ENCODE results near the gene FOXL3. TPM values are rescaled to one million over a fixed set of nuclear protein-coding genes. Genes with fewer than 3 reads are reported as not detected.

Gene FOXL3
- total RNA-seq, 1 experiment from 2014 or later: not detected

DNA sequence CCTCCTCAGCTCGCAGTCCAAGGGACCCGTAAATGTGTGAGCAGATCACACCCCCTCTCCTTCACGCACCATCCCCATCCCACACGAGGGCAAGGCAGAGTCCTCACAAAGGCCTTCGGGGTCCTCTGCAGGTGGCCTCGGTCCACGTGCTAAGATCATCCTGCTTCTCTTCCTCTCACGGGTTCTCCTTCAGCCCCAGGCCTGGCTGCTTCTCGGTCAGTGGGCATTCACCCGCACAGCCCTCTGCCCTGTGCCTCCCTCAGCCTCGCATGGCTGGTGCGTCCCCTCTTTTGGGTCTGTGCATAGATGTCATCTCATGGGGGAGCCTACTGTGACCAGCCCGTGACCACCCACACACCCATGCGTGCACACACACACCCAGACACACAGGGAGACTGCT is 17.3 kb upstream of the FOXL3 start:
- Histone ChIP-seq H4K8ac (replicated peaks; ENCODE audit: insufficient read length, low read depth, low read length) (no peak overlapping the region), H2AFZ (ENCODE audit: low read length) (no peak overlapping the region), H2BK5ac (ENCODE audit: insufficient read length, low read length) (no peak overlapping the region), H3K4me1 (ENCODE audit: insufficient read depth, low read length) (no peaks in the 10 kb centered on the region), H3K79me2 (ENCODE audit: insufficient read depth, low read length) (no peaks in the 10 kb centered on the region), H3K18ac (ENCODE audit: insufficient read length, low read depth, low read length) (no peak overlapping the region), H3K4ac (ENCODE audit: low read depth, low read length) (no peak overlapping the region), H3K79me1 (ENCODE audit: insufficient read depth, low read depth, low read length, poor library complexity, severe bottlenecking) (no peaks in the 10 kb centered on the region), H3K4me2 (ENCODE audit: insufficient read depth, insufficient read length, low read length) (no peak overlapping the region), H3K9me3 (ENCODE audit: control insufficient read depth, low read depth, low read length) (peaks cover 14% of the 10 kb centered on the region), H2AK5ac (ENCODE audit: insufficient read length, low read length) (no peak overlapping the region), H3K27ac (ENCODE audit: insufficient read length, low read depth, low read length) (no peak overlapping the region), H2BK12ac (ENCODE audit: insufficient read length, low read depth, low read length) (no peak overlapping the region), H4K5ac (ENCODE audit: insufficient read length, low read depth, low read length) (no peak overlapping the region), H3K56ac (ENCODE audit: insufficient read length, low read depth, low read length) (no peak overlapping the region), H3K23me2 (ENCODE audit: insufficient read length, low read depth, low read length, poor library complexity, severe bottlenecking) (no peaks in the 10 kb centered on the region), H3K27me3 (ENCODE audit: insufficient read depth, low read length) (no peaks in the 10 kb centered on the region), H4K20me1 (ENCODE audit: control insufficient read depth, insufficient read depth, insufficient read length) (no peaks in the 10 kb centered on the region), H3K23ac (ENCODE audit: insufficient read length, low read depth, low read length) (no peak overlapping the region), H2BK15ac (ENCODE audit: low read depth, low read length) (no peak overlapping the region), H2BK120ac (ENCODE audit: low read depth, low read length, poor library complexity, severe bottlenecking) (no peak overlapping the region), H3K9ac (ENCODE audit: extremely low read depth, insufficient read length, low read length) (no peak overlapping the region), H3T11ph (ENCODE audit: low read length) (no peak overlapping the region), H3K14ac (ENCODE audit: insufficient read depth, low read length) (no peak overlapping the region), H4K91ac (ENCODE audit: insufficient read length, low read depth, low read length) (no peak overlapping the region), H2BK20ac (ENCODE audit: low read depth, low read length, poor library complexity, severe bottlenecking) (no peak overlapping the region)
- Mint-ChIP-seq H3K4me1 (no peaks in the 10 kb centered on the region), H3K27ac (no peak overlapping the region), H3K4me3 (no peak overlapping the region), H3K27me3 (ENCODE audit: low read depth) (peaks cover 55% of the 10 kb centered on the region), H3K9me3 (peaks cover 79 to 89% of the 10 kb centered on the region in 2 experiments), H3K36me3 (ENCODE audit: insufficient read depth in 1 of 3, low read depth in 3 of 3) (peaks cover 8 to 22% (median 21%) of the 10 kb centered on the region in 3 experiments)
- no peak for DNase-seq
- TF ChIP-seq, protein P1, sequence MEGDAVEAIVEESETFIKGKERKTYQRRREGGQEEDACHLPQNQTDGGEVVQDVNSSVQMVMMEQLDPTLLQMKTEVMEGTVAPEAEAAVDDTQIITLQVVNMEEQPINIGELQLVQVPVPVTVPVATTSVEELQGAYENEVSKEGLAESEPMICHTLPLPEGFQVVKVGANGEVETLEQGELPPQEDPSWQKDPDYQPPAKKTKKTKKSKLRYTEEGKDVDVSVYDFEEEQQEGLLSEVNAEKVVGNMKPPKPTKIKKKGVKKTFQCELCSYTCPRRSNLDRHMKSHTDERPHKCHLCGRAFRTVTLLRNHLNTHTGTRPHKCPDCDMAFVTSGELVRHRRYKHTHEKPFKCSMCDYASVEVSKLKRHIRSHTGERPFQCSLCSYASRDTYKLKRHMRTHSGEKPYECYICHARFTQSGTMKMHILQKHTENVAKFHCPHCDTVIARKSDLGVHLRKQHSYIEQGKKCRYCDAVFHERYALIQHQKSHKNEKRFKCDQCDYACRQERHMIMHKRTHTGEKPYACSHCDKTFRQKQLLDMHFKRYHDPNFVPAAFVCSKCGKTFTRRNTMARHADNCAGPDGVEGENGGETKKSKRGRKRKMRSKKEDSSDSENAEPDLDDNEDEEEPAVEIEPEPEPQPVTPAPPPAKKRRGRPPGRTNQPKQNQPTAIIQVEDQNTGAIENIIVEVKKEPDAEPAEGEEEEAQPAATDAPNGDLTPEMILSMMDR (conservative IDR thresholded peaks at IDR 0.05): no peak
- no CpG with 5 or more reads among the region's 14 CpGs for WGBS (ENCODE audit: extremely low coverage, insufficient read length, low lambda C conversion rate)
